Measurements from ENCODE around the gene GALNT17. TPM values are rescaled to one million over a fixed set of nuclear protein-coding genes. Genes with fewer than 3 reads are reported as not detected.

Gene GALNT17
- total and polyA plus RNA-seq, 2 experiments from 2014 or later: 11.1 to 65.6 TPM

DNA sequence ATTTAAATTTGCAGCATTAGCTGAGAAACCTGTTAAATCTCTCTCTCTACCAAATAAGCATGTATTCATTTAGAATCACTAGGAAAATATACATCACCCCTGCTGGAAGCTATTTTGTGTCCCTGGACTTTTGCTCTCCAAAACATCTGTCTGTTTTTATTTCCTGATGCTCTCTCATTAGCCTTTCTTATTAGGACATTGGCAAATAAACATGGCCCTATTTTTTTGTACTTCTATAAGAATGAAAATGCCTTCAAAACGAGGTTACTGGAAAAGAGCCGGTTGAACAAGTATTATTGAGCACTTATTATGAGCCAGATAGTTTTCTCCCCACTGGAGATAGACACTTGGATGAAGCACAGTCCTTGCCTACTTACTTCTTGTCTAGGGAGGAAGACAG lies 206.9 kb downstream of the GALNT17 start (continued):
- TF ChIP-seq, protein P1, sequence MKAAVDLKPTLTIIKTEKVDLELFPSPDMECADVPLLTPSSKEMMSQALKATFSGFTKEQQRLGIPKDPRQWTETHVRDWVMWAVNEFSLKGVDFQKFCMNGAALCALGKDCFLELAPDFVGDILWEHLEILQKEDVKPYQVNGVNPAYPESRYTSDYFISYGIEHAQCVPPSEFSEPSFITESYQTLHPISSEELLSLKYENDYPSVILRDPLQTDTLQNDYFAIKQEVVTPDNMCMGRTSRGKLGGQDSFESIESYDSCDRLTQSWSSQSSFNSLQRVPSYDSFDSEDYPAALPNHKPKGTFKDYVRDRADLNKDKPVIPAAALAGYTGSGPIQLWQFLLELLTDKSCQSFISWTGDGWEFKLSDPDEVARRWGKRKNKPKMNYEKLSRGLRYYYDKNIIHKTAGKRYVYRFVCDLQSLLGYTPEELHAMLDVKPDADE (IDR thresholded peaks at IDR 0.05): no peak

DNA sequence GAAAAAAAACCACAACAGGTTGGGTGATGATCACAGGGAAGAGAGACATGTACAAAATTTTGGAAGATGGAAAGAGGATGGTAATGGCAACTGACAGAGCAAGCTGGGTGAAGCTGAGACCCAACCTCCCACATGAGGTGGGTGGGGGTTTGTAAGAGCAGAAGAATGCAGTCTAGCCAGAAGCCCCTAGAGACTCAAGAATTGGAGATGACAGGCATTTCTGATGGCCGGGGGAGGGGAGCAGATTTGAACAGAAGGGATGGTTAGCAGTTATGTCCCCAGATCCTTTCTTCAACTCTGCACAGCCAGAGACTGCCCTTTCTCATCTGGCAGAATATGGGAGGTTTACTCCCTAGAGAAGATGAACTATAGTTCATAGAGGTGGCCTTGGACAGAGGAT lies 208.0 kb downstream of the GALNT17 start:
- DNase-seq (ENCODE audit: low spot score) (no peak), ATAC-seq (no peak)
- Mint-ChIP-seq H3K4me3 (no peak overlapping the region), H3K27me3 (ENCODE audit: insufficient read depth, low read depth, poor library complexity) (peaks cover 2% of the 10 kb centered on the region), H3K27ac (no peak overlapping the region), H3K36me3 (ENCODE audit: low read depth) (peaks cover 57% of the 10 kb centered on the region), H3K9me3 (peaks cover 27% of the 10 kb centered on the region), H3K4me1 (peaks cover 15% of the 10 kb centered on the region)
- Histone ChIP-seq H3F3A (replicated peaks; ENCODE audit: low read depth) (no peaks in the 10 kb centered on the region), H4K20me1 (replicated peaks; ENCODE audit: insufficient read depth) (no peaks in the 10 kb centered on the region; the same call in 1 of the 2 replicates), H3K36me3 (ENCODE audit: insufficient read depth) (peaks cover 12% of the 10 kb centered on the region; the same call in 1 of the 2 replicates), H3K9me2 (ENCODE audit: insufficient read depth) (no peaks in the 10 kb centered on the region), H3K4me3 (no peak overlapping the region), H2AFZ (no peak overlapping the region), H3K27me3 (ENCODE audit: insufficient read depth) (no peaks in the 10 kb centered on the region), H3K79me2 (replicated peaks; ENCODE audit: insufficient read depth) (peaks cover 63% of the 10 kb centered on the region), H3K27ac (ENCODE audit: low read depth) (no peak overlapping the region), H3K4me2 (no peak overlapping the region), H3K4me1 (ENCODE audit: insufficient read depth) (peaks cover 16% of the 10 kb centered on the region)
- no peak for TF ChIP-seq ZNF331 (CRISPR knock-in tag; IDR thresholded peaks at IDR 0.05; ENCODE audit: low read depth)
- no peak for TF ChIP-seq ZNF114 (CRISPR knock-in tag; IDR thresholded peaks at IDR 0.05)
- no peak for TF ChIP-seq POLR2AphosphoS5 (IDR thresholded peaks at IDR 0.05; ENCODE audit: low read depth)
- TF ChIP-seq, protein P2, sequence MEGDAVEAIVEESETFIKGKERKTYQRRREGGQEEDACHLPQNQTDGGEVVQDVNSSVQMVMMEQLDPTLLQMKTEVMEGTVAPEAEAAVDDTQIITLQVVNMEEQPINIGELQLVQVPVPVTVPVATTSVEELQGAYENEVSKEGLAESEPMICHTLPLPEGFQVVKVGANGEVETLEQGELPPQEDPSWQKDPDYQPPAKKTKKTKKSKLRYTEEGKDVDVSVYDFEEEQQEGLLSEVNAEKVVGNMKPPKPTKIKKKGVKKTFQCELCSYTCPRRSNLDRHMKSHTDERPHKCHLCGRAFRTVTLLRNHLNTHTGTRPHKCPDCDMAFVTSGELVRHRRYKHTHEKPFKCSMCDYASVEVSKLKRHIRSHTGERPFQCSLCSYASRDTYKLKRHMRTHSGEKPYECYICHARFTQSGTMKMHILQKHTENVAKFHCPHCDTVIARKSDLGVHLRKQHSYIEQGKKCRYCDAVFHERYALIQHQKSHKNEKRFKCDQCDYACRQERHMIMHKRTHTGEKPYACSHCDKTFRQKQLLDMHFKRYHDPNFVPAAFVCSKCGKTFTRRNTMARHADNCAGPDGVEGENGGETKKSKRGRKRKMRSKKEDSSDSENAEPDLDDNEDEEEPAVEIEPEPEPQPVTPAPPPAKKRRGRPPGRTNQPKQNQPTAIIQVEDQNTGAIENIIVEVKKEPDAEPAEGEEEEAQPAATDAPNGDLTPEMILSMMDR (conservative IDR thresholded peaks at IDR 0.05; ENCODE audit: low read depth in 2 of 2): no peak
- no peak for TF ChIP-seq CREB1 (CRISPR knock-in tag; IDR thresholded peaks at IDR 0.05; ENCODE audit: low read depth)
- no peak for TF ChIP-seq JUNB (IDR thresholded peaks at IDR 0.05; ENCODE audit: unreplicated experiment)
- no peak for TF ChIP-seq STAT1 (IDR thresholded peaks at IDR 0.05; ENCODE audit: unreplicated experiment)
- no peak for TF ChIP-seq NANOG (IDR thresholded peaks at IDR 0.05; ENCODE audit: borderline replicate concordance)
- TF ChIP-seq EZH2 (IDR thresholded peaks at IDR 0.05; ENCODE audit: low read depth, unreplicated experiment): no peak
- TF ChIP-seq, protein P3, sequence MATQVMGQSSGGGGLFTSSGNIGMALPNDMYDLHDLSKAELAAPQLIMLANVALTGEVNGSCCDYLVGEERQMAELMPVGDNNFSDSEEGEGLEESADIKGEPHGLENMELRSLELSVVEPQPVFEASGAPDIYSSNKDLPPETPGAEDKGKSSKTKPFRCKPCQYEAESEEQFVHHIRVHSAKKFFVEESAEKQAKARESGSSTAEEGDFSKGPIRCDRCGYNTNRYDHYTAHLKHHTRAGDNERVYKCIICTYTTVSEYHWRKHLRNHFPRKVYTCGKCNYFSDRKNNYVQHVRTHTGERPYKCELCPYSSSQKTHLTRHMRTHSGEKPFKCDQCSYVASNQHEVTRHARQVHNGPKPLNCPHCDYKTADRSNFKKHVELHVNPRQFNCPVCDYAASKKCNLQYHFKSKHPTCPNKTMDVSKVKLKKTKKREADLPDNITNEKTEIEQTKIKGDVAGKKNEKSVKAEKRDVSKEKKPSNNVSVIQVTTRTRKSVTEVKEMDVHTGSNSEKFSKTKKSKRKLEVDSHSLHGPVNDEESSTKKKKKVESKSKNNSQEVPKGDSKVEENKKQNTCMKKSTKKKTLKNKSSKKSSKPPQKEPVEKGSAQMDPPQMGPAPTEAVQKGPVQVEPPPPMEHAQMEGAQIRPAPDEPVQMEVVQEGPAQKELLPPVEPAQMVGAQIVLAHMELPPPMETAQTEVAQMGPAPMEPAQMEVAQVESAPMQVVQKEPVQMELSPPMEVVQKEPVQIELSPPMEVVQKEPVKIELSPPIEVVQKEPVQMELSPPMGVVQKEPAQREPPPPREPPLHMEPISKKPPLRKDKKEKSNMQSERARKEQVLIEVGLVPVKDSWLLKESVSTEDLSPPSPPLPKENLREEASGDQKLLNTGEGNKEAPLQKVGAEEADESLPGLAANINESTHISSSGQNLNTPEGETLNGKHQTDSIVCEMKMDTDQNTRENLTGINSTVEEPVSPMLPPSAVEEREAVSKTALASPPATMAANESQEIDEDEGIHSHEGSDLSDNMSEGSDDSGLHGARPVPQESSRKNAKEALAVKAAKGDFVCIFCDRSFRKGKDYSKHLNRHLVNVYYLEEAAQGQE (IDR thresholded peaks at IDR 0.05; ENCODE audit: unreplicated experiment): no peak
- TF ChIP-seq, protein P4, sequence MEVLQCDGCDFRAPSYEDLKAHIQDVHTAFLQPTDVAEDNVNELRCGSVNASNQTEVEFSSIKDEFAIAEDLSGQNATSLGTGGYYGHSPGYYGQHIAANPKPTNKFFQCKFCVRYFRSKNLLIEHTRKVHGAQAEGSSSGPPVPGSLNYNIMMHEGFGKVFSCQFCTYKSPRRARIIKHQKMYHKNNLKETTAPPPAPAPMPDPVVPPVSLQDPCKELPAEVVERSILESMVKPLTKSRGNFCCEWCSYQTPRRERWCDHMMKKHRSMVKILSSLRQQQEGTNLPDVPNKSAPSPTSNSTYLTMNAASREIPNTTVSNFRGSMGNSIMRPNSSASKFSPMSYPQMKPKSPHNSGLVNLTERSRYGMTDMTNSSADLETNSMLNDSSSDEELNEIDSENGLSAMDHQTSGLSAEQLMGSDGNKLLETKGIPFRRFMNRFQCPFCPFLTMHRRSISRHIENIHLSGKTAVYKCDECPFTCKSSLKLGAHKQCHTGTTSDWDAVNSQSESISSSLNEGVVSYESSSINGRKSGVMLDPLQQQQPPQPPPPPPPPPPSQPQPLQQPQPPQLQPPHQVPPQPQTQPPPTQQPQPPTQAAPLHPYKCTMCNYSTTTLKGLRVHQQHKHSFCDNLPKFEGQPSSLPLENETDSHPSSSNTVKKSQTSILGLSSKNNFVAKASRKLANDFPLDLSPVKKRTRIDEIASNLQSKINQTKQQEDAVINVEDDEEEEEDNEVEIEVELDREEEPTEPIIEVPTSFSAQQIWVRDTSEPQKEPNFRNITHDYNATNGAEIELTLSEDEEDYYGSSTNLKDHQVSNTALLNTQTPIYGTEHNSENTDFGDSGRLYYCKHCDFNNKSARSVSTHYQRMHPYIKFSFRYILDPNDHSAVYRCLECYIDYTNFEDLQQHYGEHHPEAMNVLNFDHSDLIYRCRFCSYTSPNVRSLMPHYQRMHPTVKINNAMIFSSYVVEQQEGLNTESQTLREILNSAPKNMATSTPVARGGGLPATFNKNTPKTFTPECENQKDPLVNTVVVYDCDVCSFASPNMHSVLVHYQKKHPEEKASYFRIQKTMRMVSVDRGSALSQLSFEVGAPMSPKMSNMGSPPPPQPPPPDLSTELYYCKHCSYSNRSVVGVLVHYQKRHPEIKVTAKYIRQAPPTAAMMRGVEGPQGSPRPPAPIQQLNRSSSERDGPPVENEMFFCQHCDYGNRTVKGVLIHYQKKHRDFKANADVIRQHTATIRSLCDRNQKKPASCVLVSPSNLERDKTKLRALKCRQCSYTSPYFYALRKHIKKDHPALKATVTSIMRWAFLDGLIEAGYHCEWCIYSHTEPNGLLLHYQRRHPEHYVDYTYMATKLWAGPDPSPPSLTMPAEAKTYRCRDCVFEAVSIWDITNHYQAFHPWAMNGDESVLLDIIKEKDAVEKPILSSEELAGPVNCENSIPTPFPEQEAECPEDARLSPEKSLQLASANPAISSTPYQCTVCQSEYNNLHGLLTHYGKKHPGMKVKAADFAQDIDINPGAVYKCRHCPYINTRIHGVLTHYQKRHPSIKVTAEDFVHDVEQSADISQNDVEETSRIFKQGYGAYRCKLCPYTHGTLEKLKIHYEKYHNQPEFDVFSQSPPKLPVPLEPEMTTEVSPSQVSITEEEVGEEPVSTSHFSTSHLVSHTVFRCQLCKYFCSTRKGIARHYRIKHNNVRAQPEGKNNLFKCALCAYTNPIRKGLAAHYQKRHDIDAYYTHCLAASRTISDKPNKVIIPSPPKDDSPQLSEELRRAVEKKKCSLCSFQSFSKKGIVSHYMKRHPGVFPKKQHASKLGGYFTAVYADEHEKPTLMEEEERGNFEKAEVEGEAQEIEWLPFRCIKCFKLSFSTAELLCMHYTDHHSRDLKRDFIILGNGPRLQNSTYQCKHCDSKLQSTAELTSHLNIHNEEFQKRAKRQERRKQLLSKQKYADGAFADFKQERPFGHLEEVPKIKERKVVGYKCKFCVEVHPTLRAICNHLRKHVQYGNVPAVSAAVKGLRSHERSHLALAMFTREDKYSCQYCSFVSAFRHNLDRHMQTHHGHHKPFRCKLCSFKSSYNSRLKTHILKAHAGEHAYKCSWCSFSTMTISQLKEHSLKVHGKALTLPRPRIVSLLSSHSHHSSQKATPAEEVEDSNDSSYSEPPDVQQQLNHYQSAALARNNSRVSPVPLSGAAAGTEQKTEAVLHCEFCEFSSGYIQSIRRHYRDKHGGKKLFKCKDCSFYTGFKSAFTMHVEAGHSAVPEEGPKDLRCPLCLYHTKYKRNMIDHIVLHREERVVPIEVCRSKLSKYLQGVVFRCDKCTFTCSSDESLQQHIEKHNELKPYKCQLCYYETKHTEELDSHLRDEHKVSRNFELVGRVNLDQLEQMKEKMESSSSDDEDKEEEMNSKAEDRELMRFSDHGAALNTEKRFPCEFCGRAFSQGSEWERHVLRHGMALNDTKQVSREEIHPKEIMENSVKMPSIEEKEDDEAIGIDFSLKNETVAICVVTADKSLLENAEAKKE (CRISPR knock-in tag; IDR thresholded peaks at IDR 0.05): no peak
- TF ChIP-seq EZH2phosphoT487 (IDR thresholded peaks at IDR 0.05; ENCODE audit: unreplicated experiment): no peak

Data from GM23338 (cell line).